GM23248 (cell line): ENCODE data around the gene MEGF9.

Experiments
- EZH2 ChIP-seq: fragments of 200-600 bp; sonication (generic); IDR thresholded peaks from 2 replicates; pipeline ENCODE4 v1.6.1; 2018; ENCODE audit warnings: antibody characterized with exemption, mild to moderate bottlenecking; ENCODE audit not compliant: insufficient read depth, poor library complexity, severe bottlenecking
- EZH2phosphoT487 ChIP-seq: fragments of 200-600 bp; sonication (generic); IDR thresholded peaks from 2 replicates; pipeline ENCODE4 v1.6.1; 2018; ENCODE audit warnings: antibody characterized with exemption, moderate library complexity, mild to moderate bottlenecking, low read depth; ENCODE audit not compliant: insufficient read depth

DNA sequence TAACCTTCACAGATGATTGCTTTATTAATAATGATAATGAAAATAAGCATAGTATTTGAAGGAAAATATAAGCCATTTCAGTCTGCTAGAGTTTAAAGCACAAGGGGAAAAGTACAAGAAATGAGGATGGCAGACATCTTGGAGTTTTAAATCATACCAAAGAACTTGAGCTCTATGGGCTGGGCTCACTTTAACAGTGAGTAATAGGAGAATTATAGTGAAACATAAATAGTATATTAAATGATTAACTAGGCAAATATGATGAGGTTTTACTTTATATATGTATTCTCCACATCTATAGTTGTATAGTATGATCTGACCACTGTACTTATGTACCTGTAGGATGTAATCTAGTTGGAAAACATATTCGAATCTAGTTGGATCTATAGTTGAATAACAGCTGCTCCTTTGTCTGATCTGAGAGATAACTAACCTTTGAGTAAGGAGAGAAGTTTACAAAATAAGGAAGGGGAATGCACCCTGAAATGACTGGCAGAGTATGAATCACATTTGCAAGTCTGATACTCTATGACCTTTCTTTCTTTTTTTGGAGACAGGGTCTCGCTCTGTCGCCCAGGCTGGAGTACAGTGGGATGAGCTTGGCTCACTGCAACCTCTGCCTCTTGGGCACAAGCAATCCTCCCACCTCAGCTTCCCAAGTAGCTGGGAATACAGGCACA lies 17.6 kb downstream of the MEGF9 start:
- TF ChIP-seq EZH2 = no peak
- no peak for TF ChIP-seq EZH2phosphoT487
